Effector memory CD4-positive, alpha-beta T cell (primary cell): ENCODE data around the gene GPRASP3.

Experiments
- DNase-seq, 3 donors: peaks; one replicate each; pipeline ENCODE4 v3.0.0-alpha.2; 2020
- H3K27ac ChIP-seq: 2 replicates; pipeline ENCODE4 v1.7.0; 2013; ENCODE audit warnings: mild to moderate bottlenecking, low read length, moderate library complexity; ENCODE audit not compliant: insufficient read depth, poor library complexity, severe bottlenecking
- H3K27me3 ChIP-seq: replicated peaks from 2 replicates; pipeline ENCODE4 v1.7.0; 2013; ENCODE audit warnings: mild to moderate bottlenecking, low read length; ENCODE audit not compliant: insufficient read depth, control insufficient read depth, poor library complexity, severe bottlenecking
- H3K36me3 ChIP-seq: 2 replicates; pipeline ENCODE4 v1.7.0; 2013; ENCODE audit warnings: mild to moderate bottlenecking, low read length, moderate library complexity; ENCODE audit not compliant: control insufficient read depth, insufficient read depth
- H3K4me1 ChIP-seq: 2 replicates; pipeline ENCODE4 v1.7.0; 2013; ENCODE audit warnings: low read length, mild to moderate bottlenecking; ENCODE audit not compliant: control insufficient read depth, insufficient read depth, poor library complexity, severe bottlenecking
- H3K4me3 ChIP-seq: 2 replicates; pipeline ENCODE4 v1.7.0; 2013; ENCODE audit warnings: low read length, low read depth, mild to moderate bottlenecking; ENCODE audit not compliant: insufficient read depth, poor library complexity, severe bottlenecking
- H3K9me3 ChIP-seq: 2 replicates; pipeline ENCODE4 v1.7.0; 2013; ENCODE audit warnings: mild to moderate bottlenecking, low read length, moderate library complexity; ENCODE audit not compliant: control insufficient read depth

Gene GPRASP3

GRCh38 chrX:102745513-102745856, 24.9 kb downstream of the GPRASP3 start:
- no peaks in the 10 kb centered on the region for H3K36me3 ChIP-seq
- no peaks in the 10 kb centered on the region for H3K4me1 ChIP-seq
- no peaks in the 10 kb centered on the region for H3K27me3 ChIP-seq
- no peaks in the 10 kb centered on the region for H3K9me3 ChIP-seq
- H3K27ac ChIP-seq: no peak overlapping the region
- peak overlapping the region; percentile 46 for H3K4me3 ChIP-seq
- no peak for DNase-seq

GRCh38 chrX:102745857-102746584, 25.5 kb downstream of the GPRASP3 start:
- no peak for DNase-seq
- H3K27me3 ChIP-seq: no peaks in the 10 kb centered on the region
- no peaks in the 10 kb centered on the region for H3K4me1 ChIP-seq
- no peak overlapping the region for H3K27ac ChIP-seq
- H3K36me3 ChIP-seq: no peaks in the 10 kb centered on the region
- H3K9me3 ChIP-seq: no peaks in the 10 kb centered on the region
- peak overlapping the region; percentile 46 for H3K4me3 ChIP-seq

GRCh38 chrX:102765217-102765616, 44.7 kb downstream of the GPRASP3 start:
- no peaks in the 10 kb centered on the region for H3K27me3 ChIP-seq
- no peak overlapping the region for H3K27ac ChIP-seq
- no peaks in the 10 kb centered on the region for H3K36me3 ChIP-seq
- H3K4me1 ChIP-seq: no peaks in the 10 kb centered on the region
- no peak for DNase-seq
- no peaks in the 10 kb centered on the region for H3K9me3 ChIP-seq
- H3K4me3 ChIP-seq: no peak overlapping the region

- no peak overlapping the region for H3K4me3 ChIP-seq
Observed at GRCh38 chrX:102765809-102766208, 45.3 kb downstream of the GPRASP3 start.

GRCh38 chrX:102767287-102767686, 46.7 kb downstream of the GPRASP3 start:
- Histone ChIP-seq H3K4me1 (no peaks in the 10 kb centered on the region), H3K27ac (no peak overlapping the region), H3K27me3 (no peaks in the 10 kb centered on the region), H3K4me3 (no peak overlapping the region), H3K9me3 (no peaks in the 10 kb centered on the region), H3K36me3 (no peaks in the 10 kb centered on the region)
- no peak for DNase-seq

More at GRCh38 chrX:102765809-102766208, 45.3 kb downstream of the GPRASP3 start:
- H3K27ac ChIP-seq: no peak overlapping the region
- H3K9me3 ChIP-seq: no peaks in the 10 kb centered on the region
- no peaks in the 10 kb centered on the region for H3K4me1 ChIP-seq
- H3K36me3 ChIP-seq: no peaks in the 10 kb centered on the region
- no peaks in the 10 kb centered on the region for H3K27me3 ChIP-seq
- no peak for DNase-seq

GRCh38 chrX:102768987-102769761, 48.6 kb downstream of the GPRASP3 start:
- Histone ChIP-seq H3K27ac (peak overlapping the region; percentile 62), H3K36me3 (no peaks in the 10 kb centered on the region), H3K4me3 (peak overlapping the region; percentile 65), H3K4me1 (no peaks in the 10 kb centered on the region), H3K9me3 (no peaks in the 10 kb centered on the region), H3K27me3 (no peaks in the 10 kb centered on the region)
- DNase-seq: peak; percentile 64 to 75 (median 67)
